GM20000 (cell line): ENCODE data around the gene CYB5R3.

Experiments
- DNase-seq: peaks from one replicate; pipeline ENCODE4 v3.0.0; 2012; ENCODE audit warnings: low spot score
- TF ChIP-seq, protein P1 (sequence below): IDR thresholded peaks from 2 replicates; pipeline ENCODE4 v1.5.1; 2012; ENCODE audit warnings: mild to moderate bottlenecking, control low read depth; ENCODE audit errors: extremely low read depth, missing control alignments

CYB5R3 gene

DNA sequence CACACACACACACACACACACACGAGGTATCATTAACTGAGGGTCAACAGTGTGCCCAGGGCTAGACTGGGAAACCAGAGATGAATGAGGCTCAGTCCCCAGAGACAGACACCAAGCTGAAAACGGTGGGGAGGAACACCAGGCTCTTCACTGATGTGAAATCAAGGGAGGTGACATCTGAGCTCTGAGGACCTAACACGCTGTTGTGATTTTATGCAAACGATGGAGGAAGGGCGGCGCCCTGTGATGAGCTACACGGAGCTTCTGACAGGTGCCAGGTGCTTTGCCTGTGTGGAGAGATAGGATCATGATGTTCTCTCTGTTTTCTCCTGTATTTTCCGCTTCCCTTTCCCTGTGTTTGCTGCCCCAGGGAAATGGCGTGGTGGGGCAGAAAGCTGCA is 6.5 kb upstream of the CYB5R3 start:
- peak; percentile 73 for DNase-seq
- TF ChIP-seq, protein P1, sequence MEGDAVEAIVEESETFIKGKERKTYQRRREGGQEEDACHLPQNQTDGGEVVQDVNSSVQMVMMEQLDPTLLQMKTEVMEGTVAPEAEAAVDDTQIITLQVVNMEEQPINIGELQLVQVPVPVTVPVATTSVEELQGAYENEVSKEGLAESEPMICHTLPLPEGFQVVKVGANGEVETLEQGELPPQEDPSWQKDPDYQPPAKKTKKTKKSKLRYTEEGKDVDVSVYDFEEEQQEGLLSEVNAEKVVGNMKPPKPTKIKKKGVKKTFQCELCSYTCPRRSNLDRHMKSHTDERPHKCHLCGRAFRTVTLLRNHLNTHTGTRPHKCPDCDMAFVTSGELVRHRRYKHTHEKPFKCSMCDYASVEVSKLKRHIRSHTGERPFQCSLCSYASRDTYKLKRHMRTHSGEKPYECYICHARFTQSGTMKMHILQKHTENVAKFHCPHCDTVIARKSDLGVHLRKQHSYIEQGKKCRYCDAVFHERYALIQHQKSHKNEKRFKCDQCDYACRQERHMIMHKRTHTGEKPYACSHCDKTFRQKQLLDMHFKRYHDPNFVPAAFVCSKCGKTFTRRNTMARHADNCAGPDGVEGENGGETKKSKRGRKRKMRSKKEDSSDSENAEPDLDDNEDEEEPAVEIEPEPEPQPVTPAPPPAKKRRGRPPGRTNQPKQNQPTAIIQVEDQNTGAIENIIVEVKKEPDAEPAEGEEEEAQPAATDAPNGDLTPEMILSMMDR = no peak

- TF ChIP-seq, protein P1 = no peak
These were observed 5.4 kb upstream of the CYB5R3 start for GRCh38 chr22:42654436-42655073.

DNA sequence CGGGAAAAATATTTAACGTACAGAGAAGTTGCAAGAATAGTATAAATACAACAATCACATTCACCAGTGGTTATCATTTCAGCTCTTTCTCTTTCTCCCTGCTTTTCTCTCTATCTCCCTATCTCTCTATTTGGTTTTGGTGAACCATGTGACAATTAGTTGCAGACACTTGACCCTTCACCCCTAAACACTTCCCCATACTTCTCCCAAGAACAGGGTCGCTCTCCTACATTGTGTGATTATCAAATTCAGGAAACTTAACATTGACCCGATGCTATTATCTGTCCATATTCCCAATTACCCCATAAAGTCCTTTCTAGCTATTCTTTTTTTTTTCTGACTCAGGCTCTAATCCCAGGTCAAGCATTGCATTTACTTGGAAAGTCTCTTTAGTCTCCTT is 4.8 kb upstream of the CYB5R3 start:
- TF ChIP-seq, protein P1 = no peak
- DNase-seq = no peak

More at GRCh38 chr22:42654436-42655073, 5.4 kb upstream of the CYB5R3 start:
- DNase-seq = no peak

DNA sequence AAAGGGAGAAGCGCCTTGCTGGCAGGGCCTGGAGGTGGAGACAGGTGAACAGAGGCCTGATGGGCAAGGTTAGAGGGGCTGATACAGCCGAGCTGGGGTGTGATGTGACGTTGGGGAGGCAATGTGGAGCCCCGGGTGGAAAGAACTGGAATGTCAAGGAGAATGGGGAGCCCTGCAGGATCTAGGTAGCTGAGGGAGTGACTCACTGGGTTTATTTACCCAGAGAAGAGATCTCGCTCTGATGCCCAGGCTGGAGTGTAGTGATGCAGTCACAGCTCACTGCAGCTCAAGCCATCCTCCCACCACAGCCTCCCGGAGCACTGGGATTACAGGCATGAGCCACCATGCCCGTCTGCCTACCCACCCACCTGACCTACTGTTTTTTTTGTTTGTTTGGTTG is 1.9 kb upstream of the CYB5R3 start:
- TF ChIP-seq, protein P1 = no peak
- DNase-seq = peak; percentile 16

DNA sequence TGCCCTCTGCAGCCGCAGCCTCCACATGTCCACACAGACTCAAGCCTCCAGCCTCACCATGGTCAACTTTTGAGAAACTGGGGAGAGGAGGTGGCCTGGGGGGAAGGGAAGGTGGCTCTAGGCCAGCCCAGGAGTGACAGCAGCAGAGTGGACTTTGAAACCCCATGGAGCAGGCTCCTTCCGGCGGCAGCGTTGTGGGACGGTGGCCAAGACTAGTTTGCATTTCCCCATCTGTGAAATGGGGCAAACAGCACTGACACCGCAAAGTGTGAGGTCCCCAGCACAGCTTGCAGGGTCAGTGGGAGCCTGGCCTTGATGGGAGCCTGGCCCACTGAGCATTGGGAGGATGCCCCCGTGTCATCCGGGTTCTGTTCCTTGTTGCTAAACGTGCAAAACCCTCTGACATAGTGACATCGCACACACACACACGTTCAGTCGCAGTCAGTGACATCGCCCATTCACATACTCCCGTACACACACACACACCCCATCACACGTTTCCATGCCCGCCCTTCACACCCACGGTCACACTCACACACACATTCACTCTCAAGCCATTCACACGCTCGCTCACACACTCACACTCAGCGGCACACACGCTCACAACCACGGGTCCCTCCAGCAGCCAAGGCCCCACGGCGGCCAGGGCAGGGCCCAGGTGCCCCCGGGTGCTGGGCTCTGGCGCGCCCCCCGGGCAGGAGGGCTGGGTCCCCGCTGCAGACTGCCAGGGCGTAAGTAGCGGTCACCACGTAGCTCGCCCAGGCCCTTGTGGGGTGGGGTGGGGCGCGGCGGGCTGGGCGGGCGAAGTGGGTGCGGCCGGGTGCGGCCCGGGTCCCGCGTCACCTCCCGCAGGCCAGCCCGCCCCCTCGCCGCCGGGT is 585 bp downstream of the CYB5R3 start:
- TF ChIP-seq, protein P1 = no peak
- DNase-seq = peak; percentile 60

- no peak for DNase-seq
These were observed 1.2 kb downstream of the CYB5R3 start for GRCh38 chr22:42648017-42648367.

More at GRCh38 chr22:42648017-42648367, 1.2 kb downstream of the CYB5R3 start:
- TF ChIP-seq, protein P1 = no peak
